NK-92 treated with Interleukin-12 subunit alpha and Interleukin-12 subunit beta, amount 100 ng/mL, for 24 hours (cell line): ENCODE measurements around the gene TLL1.

Experiments used
- DNase-seq: peaks from one replicate; lab custom pipeline; 2025; lab: John Stamatoyannopoulos, UW

The TLL1 gene

GRCh38 chr4:165971933-165972332 is 98.9 kb downstream of the TLL1 start:
- no peak for DNase-seq

- DNase-seq, result no peak
Observed at GRCh38 chr4:165972747-165973146, 99.7 kb downstream of the TLL1 start.

GRCh38 chr4:165982934-165983333 is 109.9 kb downstream of the TLL1 start:
- DNase-seq, result no peak

GRCh38 chr4:165986956-165987698 is 114.1 kb downstream of the TLL1 start:
- DNase-seq, result no peak

GRCh38 chr4:165991325-165992180 is 118.5 kb downstream of the TLL1 start:
- DNase-seq, result no peak

GRCh38 chr4:165992283-165992682 is 119.2 kb downstream of the TLL1 start:
- DNase-seq, result no peak

- no peak for DNase-seq
Observed at GRCh38 chr4:165994701-165995100, 121.7 kb downstream of the TLL1 start.

GRCh38 chr4:166003811-166004210 is 130.8 kb downstream of the TLL1 start:
- DNase-seq, result no peak

- no peak for DNase-seq
Observed at GRCh38 chr4:166006217-166006616, 133.2 kb downstream of the TLL1 start.

GRCh38 chr4:166008510-166008909 is 135.5 kb downstream of the TLL1 start:
- no peak for DNase-seq

GRCh38 chr4:166012129-166013030 is 139.3 kb downstream of the TLL1 start:
- no peak for DNase-seq

GRCh38 chr4:166014411-166014810 is 141.4 kb downstream of the TLL1 start:
- no peak for DNase-seq

- DNase-seq, result no peak
Observed at GRCh38 chr4:166017804-166018203, 144.8 kb downstream of the TLL1 start.

- no peak for DNase-seq
Observed at GRCh38 chr4:166019441-166020220, 146.6 kb downstream of the TLL1 start.

- DNase-seq, result no peak
Observed at GRCh38 chr4:166021617-166022016, 148.6 kb downstream of the TLL1 start.

- no peak for DNase-seq
Observed at GRCh38 chr4:166034965-166035364, 161.9 kb downstream of the TLL1 start.

- DNase-seq, result no peak
Observed at GRCh38 chr4:166039822-166040221, 166.8 kb downstream of the TLL1 start.

GRCh38 chr4:166042510-166043055 is 169.5 kb downstream of the TLL1 start:
- no peak for DNase-seq

- no peak for DNase-seq
Observed at GRCh38 chr4:166043801-166044200, 170.8 kb downstream of the TLL1 start.

- DNase-seq, result no peak
Observed at GRCh38 chr4:166044871-166045270, 171.8 kb downstream of the TLL1 start.

- no peak for DNase-seq
Observed at GRCh38 chr4:166045457-166045856, 172.4 kb downstream of the TLL1 start.
